GM12878 (cell line): ENCODE measurements around the gene SLC49A4. TPM values are rescaled to one million over a fixed set of nuclear protein-coding genes. Genes with fewer than 3 reads are reported as not detected.
A peak's percentile ranks its signal among the peaks of the same experiment; 100 is the strongest.

Source experiments
- ATAC-seq: fragments of 200-7000 bp; cut with Tn5 transposase; 3 replicates; pipeline ENCODE4 v1.9.1; 2020; ENCODE audit warnings: mild to moderate bottlenecking, moderate library complexity
- BruUV-seq: library from RNA; stranded (reverse); fragments of 400-500 nt; replicated peaks from 2 replicates; lab custom pipeline; 2021; lab: Mats Ljungman, UMichigan
- CTCF ChIA-PET: fragments of 300-600 bp; sonication (Branson Sonifier 250); formaldehyde crosslinking; extraction: SDS; loops from one replicate; lab custom pipeline; 2021; ENCODE audit warnings: inconsistent platforms; lab: Yijun Ruan, JAX
- POLR2A ChIA-PET: fragments of 350-600 bp; formaldehyde crosslinking; extraction: SDS; loops from one replicate; lab custom pipeline; 2021; ENCODE audit warnings: inconsistent platforms; lab: Charles Lee
- RAD21 ChIA-PET: fragments of 300-600 bp; sonication (Branson Sonifier 250); formaldehyde crosslinking; loops from one replicate; lab custom pipeline; 2023; ENCODE audit warnings: antibody characterized with exemption; ENCODE audit not compliant: unreplicated experiment; lab: Charles Lee
- SMC1A ChIA-PET: fragments of 300-600 bp; sonication (Branson Sonifier 250); formaldehyde crosslinking; loops from one replicate; lab custom pipeline; 2023; ENCODE audit not compliant: unreplicated experiment, uncharacterized antibody; lab: Charles Lee
- DNase-seq: peaks from one replicate; pipeline ENCODE4 v3.0.0-alpha.2; 2011; ENCODE audit warnings: low read depth, low spot score
- FAIRE-seq: peaks from 3 replicates; lab custom pipeline; 2011; peaks lifted over from hg19 to GRCh38; lab: Jason Lieb, UNC
- H2AFZ ChIP-seq: 2 replicates; pipeline ENCODE4 v1.6.0; 2011; ENCODE audit warnings: low read depth, low read length, control low read depth; ENCODE audit not compliant: control insufficient read depth
- H3K27ac ChIP-seq: 2 replicates; pipeline ENCODE4 v1.5.1; 2011; ENCODE audit warnings: control low read depth; ENCODE audit not compliant: control insufficient read depth, insufficient read depth
- H3K27me3 ChIP-seq, 2 experiments: replicated peaks in 1 of 2; 2 replicates each; pipeline versions ENCODE4 v1.6.0 to v1.6.1; 2011; ENCODE audit warnings: low read length in 1 of 2; ENCODE audit not compliant: control insufficient read depth in 2 of 2, insufficient read depth in 2 of 2
- H3K36me3 ChIP-seq, 2 experiments: 2 replicates each; pipeline ENCODE4 v1.5.1; 2011; ENCODE audit warnings: low read length in 1 of 2; ENCODE audit not compliant: control insufficient read depth in 2 of 2, insufficient read depth in 2 of 2
- H3K4me1 ChIP-seq: 2 replicates; pipeline ENCODE4 v1.6.1; 2011; ENCODE audit warnings: mild to moderate bottlenecking, low read length, moderate library complexity, mixed read lengths; ENCODE audit not compliant: control insufficient read depth, insufficient read depth
- H3K4me2 ChIP-seq: 2 replicates; pipeline ENCODE4 v1.6.0; 2011; ENCODE audit warnings: control low read depth; ENCODE audit not compliant: control insufficient read depth, insufficient read depth
- H3K4me3 ChIP-seq: fragments of 200-600 bp; sonication (generic); 2 replicates; pipeline ENCODE4 v1.5.1; 2016
- H3K79me2 ChIP-seq: 2 replicates; pipeline ENCODE4 v1.6.0; 2011; ENCODE audit warnings: low read length; ENCODE audit not compliant: control insufficient read depth, insufficient read depth
- H3K9ac ChIP-seq: 2 replicates; pipeline ENCODE4 v1.8.0; 2011; ENCODE audit warnings: low read length, control low read depth, mixed read lengths; ENCODE audit not compliant: control insufficient read depth, insufficient read depth
- H3K9me3 ChIP-seq: replicated peaks from 3 replicates; pipeline ENCODE4 v1.5.1; 2011; ENCODE audit warnings: mild to moderate bottlenecking, low read length; ENCODE audit not compliant: control insufficient read depth, insufficient read depth
- H4K20me1 ChIP-seq: 2 replicates; pipeline ENCODE4 v1.6.0; 2011; ENCODE audit not compliant: control insufficient read depth, insufficient read depth
- ATF7 ChIP-seq: fragments of 450-650 bp; IDR thresholded peaks from 2 replicates; pipeline ENCODE4 v1.6.1; 2016; ENCODE audit warnings: low read depth, mild to moderate bottlenecking
- BCL11A ChIP-seq: IDR thresholded peaks from 2 replicates; pipeline ENCODE4 v1.6.1; 2011; ENCODE audit warnings: low read depth, low read length
- BRCA1 ChIP-seq: IDR thresholded peaks from 2 replicates; pipeline ENCODE4 v1.6.1; 2011; ENCODE audit warnings: low read depth, low read length, improper control_type of control experiment
- CREB1 ChIP-seq: IDR thresholded peaks from 2 replicates; pipeline ENCODE4 v1.6.1; 2012; ENCODE audit warnings: low read depth, mild to moderate bottlenecking, inconsistent platforms
- CREM ChIP-seq: IDR thresholded peaks from 2 replicates; pipeline ENCODE4 v1.6.1; 2014; ENCODE audit warnings: antibody characterized with exemption, low read depth
- ETV6 ChIP-seq, 2 experiments: fragments of 450-650 bp in 1 of 2; IDR thresholded peaks in 1 of 2; conservative IDR thresholded peaks in 1 of 2; 2 replicates each; pipeline ENCODE4 v1.6.1; 2014; ENCODE audit warnings: antibody characterized with exemption in 1 of 2, borderline replicate concordance in 1 of 2, low read depth in 1 of 2, mild to moderate bottlenecking in 1 of 2, moderate library complexity in 1 of 2
- FOS ChIP-seq: IDR thresholded peaks from 3 replicates; pipeline ENCODE4 v1.6.1; 2011; ENCODE audit warnings: borderline replicate concordance; ENCODE audit not compliant: insufficient read length; ENCODE audit errors: extremely low read depth
- MEF2B ChIP-seq: fragments of 450-650 bp; IDR thresholded peaks from 2 replicates; pipeline ENCODE4 v1.6.1; 2018; ENCODE audit warnings: mild to moderate bottlenecking, moderate library complexity; ENCODE audit not compliant: partially characterized antibody, poor library complexity, severe bottlenecking
- POLR2AphosphoS2 ChIP-seq: IDR thresholded peaks from 2 replicates; pipeline ENCODE4 v1.6.1; 2011; ENCODE audit warnings: low read depth, mild to moderate bottlenecking, low read length, improper control_type of control experiment, moderate library complexity
- RAD51 ChIP-seq: fragments of 450-650 bp; IDR thresholded peaks from 2 replicates; pipeline ENCODE4 v1.6.1; 2016; ENCODE audit warnings: moderate library complexity, mild to moderate bottlenecking, inconsistent platforms
- RFX5 ChIP-seq: IDR thresholded peaks from 2 replicates; pipeline ENCODE4 v1.6.1; 2011; ENCODE audit warnings: low read depth, low read length, improper control_type of control experiment
- SREBF2 ChIP-seq: IDR thresholded peaks from 2 replicates; pipeline ENCODE4 v1.6.1; 2012; ENCODE audit warnings: mild to moderate bottlenecking, low read length
- ZNF217 ChIP-seq: fragments of 450-650 bp; IDR thresholded peaks from 2 replicates; pipeline ENCODE4 v1.6.1; 2017; ENCODE audit warnings: antibody characterized with exemption, mild to moderate bottlenecking
- ZSCAN29 ChIP-seq: fragments of 450-650 bp; IDR thresholded peaks from 2 replicates; pipeline ENCODE4 v1.6.1; 2017; ENCODE audit warnings: mild to moderate bottlenecking, moderate library complexity
- WGBS: methylation state at CpG from one replicate; pipeline ENCODE4 v1.1.6; 2016; ENCODE audit warnings: low lambda C conversion rate; ENCODE audit not compliant: insufficient replicate concordance, insufficient coverage; ENCODE audit errors: missing lambda C conversion rate; 5-methylcytosine and 5-hydroxymethylcytosine counted together
- in situ Hi-C: fragments of 300-500 bp; cut with MboI; formaldehyde crosslinking; loops from 9 replicates; pipeline ENCODE4 v1.14.3; 2018; ENCODE audit warnings: mixed read lengths
- intact Hi-C: fragments of 100-400 bp; cut with micrococcal nuclease; formaldehyde crosslinking; loops from one replicate; pipeline ENCODE4 v1.14.2; 2022; ENCODE audit not compliant: unreplicated experiment
- polyA plus RNA-seq, 11 experiments: library from polyadenylated mRNA; depleted of rRNA in 4 of 11; unstranded in 6 of 11; stranded (reverse) in 5 of 11; fragments of >200 nt; fragmentation: Nextera tagmentation in 4 of 11; fragmentation: Illumina TruSeq in 1 of 11; extraction: Ambion mirVana in 4 of 11; extraction: Trizol in 1 of 11; gene quantifications; 1 replicate in 1 of 11; 2 replicates in 10 of 11; pipeline versions ENCODE4 v1.2.1 to v1.2.3, GENCODE V29; 2011 to 2016; ENCODE audit warnings: inconsistent platforms in 2 of 11, missing spikeins in 2 of 11, low read depth in 1 of 11
- total RNA-seq, 4 experiments: library from RNA; depleted of rRNA in 3 of 4; stranded (reverse); fragments of >200 nt in 3 of 4; fragmentation: Illumina TruSeq in 1 of 4; extraction: Trizol in 1 of 4; gene quantifications; 2 replicates each; pipeline versions ENCODE4 v1.2.1 to v1.2.3, GENCODE V29; 2013 to 2021
- TF ChIP-seq, protein P1 (sequence below): fragments of 450-650 bp; IDR thresholded peaks from 2 replicates; pipeline ENCODE4 v1.6.1; 2016; ENCODE audit warnings: mild to moderate bottlenecking, moderate library complexity, borderline replicate concordance
- TF ChIP-seq, protein P2 (sequence below): fragments of 450-650 bp; IDR thresholded peaks from 2 replicates; pipeline ENCODE4 v1.6.1; 2017; ENCODE audit warnings: mild to moderate bottlenecking, low read depth, inconsistent platforms; ENCODE audit not compliant: poor library complexity, severe bottlenecking
- TF ChIP-seq, protein P3 (sequence below): IDR thresholded peaks from 2 replicates; pipeline ENCODE4 v1.6.1; 2011; ENCODE audit warnings: borderline replicate concordance, low read depth, mild to moderate bottlenecking, moderate library complexity, low read length; ENCODE audit not compliant: insufficient read depth, poor library complexity, severe bottlenecking

SLC49A4 gene
- total and polyA plus RNA-seq, 10 of the 15 experiments (the other 5 are each of a cell fraction or from before 2014, with no cell fraction given), result 0.48 to 2.2 (median 1.4) TPM

DNA sequence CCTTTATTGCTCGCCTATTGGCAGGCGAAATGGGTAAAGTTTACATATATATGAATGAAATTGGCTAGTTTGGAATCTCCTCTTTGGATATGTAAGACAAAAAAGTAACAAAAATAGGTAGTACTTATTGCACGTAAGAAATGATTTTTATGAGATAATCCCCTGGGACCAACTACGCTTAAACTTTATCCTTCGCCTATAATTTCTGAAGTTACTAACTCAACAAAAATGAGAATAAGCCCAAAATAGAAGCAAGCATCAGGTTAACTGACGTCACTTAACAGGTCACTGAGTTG, 438 bp upstream of the SLC49A4 start:
- H3K4me1 ChIP-seq, result no peaks in the 10 kb centered on the region
- POLR2A ChIA-PET, result interaction anchor here (2.0 kb wide), 1 partner anchor 20 kb away, joined by 10 read pairs; no protein-coding TSS in a partner anchor
- no peak for TF ChIP-seq BRCA1
- TF ChIP-seq RAD51, result no peak
- TF ChIP-seq POLR2AphosphoS2, result no peak
- peak; percentile 43; the same call in 1 of the 2 replicates for TF ChIP-seq CREM
- TF ChIP-seq, protein P1, sequence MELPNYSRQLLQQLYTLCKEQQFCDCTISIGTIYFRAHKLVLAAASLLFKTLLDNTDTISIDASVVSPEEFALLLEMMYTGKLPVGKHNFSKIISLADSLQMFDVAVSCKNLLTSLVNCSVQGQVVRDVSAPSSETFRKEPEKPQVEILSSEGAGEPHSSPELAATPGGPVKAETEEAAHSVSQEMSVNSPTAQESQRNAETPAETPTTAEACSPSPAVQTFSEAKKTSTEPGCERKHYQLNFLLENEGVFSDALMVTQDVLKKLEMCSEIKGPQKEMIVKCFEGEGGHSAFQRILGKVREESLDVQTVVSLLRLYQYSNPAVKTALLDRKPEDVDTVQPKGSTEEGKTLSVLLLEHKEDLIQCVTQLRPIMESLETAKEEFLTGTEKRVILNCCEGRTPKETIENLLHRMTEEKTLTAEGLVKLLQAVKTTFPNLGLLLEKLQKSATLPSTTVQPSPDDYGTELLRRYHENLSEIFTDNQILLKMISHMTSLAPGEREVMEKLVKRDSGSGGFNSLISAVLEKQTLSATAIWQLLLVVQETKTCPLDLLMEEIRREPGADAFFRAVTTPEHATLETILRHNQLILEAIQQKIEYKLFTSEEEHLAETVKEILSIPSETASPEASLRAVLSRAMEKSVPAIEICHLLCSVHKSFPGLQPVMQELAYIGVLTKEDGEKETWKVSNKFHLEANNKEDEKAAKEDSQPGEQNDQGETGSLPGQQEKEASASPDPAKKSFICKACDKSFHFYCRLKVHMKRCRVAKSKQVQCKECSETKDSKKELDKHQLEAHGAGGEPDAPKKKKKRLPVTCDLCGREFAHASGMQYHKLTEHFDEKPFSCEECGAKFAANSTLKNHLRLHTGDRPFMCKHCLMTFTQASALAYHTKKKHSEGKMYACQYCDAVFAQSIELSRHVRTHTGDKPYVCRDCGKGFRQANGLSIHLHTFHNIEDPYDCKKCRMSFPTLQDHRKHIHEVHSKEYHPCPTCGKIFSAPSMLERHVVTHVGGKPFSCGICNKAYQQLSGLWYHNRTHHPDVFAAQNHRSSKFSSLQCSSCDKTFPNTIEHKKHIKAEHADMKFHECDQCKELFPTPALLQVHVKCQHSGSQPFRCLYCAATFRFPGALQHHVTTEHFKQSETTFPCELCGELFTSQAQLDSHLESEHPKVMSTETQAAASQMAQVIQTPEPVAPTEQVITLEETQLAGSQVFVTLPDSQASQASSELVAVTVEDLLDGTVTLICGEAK, result no peak
- TF ChIP-seq ZNF217, result no peak
- no peak for TF ChIP-seq RFX5
- TF ChIP-seq, protein P2, sequence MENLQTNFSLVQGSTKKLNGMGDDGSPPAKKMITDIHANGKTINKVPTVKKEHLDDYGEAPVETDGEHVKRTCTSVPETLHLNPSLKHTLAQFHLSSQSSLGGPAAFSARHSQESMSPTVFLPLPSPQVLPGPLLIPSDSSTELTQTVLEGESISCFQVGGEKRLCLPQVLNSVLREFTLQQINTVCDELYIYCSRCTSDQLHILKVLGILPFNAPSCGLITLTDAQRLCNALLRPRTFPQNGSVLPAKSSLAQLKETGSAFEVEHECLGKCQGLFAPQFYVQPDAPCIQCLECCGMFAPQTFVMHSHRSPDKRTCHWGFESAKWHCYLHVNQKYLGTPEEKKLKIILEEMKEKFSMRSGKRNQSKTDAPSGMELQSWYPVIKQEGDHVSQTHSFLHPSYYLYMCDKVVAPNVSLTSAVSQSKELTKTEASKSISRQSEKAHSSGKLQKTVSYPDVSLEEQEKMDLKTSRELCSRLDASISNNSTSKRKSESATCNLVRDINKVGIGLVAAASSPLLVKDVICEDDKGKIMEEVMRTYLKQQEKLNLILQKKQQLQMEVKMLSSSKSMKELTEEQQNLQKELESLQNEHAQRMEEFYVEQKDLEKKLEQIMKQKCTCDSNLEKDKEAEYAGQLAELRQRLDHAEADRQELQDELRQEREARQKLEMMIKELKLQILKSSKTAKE, result peak; percentile 33
- no peak for TF ChIP-seq ETV6 (conservative IDR thresholded peaks at IDR 0.05 in 1 of 2, IDR thresholded peaks at IDR 0.05 in 1 of 2; ENCODE audit: borderline replicate concordance in 1 of 2, low read depth in 1 of 2)
- peak; percentile 90 for TF ChIP-seq ATF7
- no peak for TF ChIP-seq FOS
- peak; percentile 85 for TF ChIP-seq MEF2B
- TF ChIP-seq SREBF2, result no peak
- TF ChIP-seq, protein P3, sequence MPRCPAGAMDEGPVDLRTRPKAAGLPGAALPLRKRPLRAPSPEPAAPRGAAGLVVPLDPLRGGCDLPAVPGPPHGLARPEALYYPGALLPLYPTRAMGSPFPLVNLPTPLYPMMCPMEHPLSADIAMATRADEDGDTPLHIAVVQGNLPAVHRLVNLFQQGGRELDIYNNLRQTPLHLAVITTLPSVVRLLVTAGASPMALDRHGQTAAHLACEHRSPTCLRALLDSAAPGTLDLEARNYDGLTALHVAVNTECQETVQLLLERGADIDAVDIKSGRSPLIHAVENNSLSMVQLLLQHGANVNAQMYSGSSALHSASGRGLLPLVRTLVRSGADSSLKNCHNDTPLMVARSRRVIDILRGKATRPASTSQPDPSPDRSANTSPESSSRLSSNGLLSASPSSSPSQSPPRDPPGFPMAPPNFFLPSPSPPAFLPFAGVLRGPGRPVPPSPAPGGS, result no peak
- no peak for TF ChIP-seq BCL11A
- no peak for TF ChIP-seq ZSCAN29
- TF ChIP-seq CREB1, result peak; percentile 61

More for the DNA sequence above, 438 bp upstream of the SLC49A4 start:
- no peaks in the 10 kb centered on the region for H3K36me3 ChIP-seq
- peak overlapping the region; percentile 93 for H3K4me2 ChIP-seq
- H3K9me3 ChIP-seq, result no peaks in the 10 kb centered on the region
- CTCF ChIA-PET, result interaction anchor here (1.1 to 2.0 kb wide), 3 partner anchors 19 to 115 kb away, joined by 3 to 11 read pairs (median 3); no protein-coding TSS in a partner anchor
- WGBS, result under 1% methylated on average over 6 of the region's 6 CpGs
- H3K9ac ChIP-seq, result peak overlapping the region; percentile 71; the same call in 1 of the 2 replicates
- no peaks in the 10 kb centered on the region for H4K20me1 ChIP-seq
- RAD21 ChIA-PET, result interaction anchor here (1.2 to 1.6 kb wide), 4 partner anchors 18 to 232 kb away, joined by 3 to 13 read pairs (median 5); no protein-coding TSS in a partner anchor
- no peak for DNase-seq
- no peak overlapping the region; the same call in 1 of the 2 replicates for H3K27ac ChIP-seq
- H3K79me2 ChIP-seq, result no peaks in the 10 kb centered on the region; the same call in 1 of the 2 replicates
- no peak for ATAC-seq
- peak overlapping the region; percentile 94 for H2AFZ ChIP-seq
- BruUV-seq, result no TSS peak
- SMC1A ChIA-PET, result interaction anchor here (1.2 to 1.8 kb wide), 2 partner anchors 17 to 38 kb away, joined by 3 to 11 read pairs; no protein-coding TSS in a partner anchor
- H3K4me3 ChIP-seq, result peak overlapping the region; percentile 77
- no peaks in the 10 kb centered on the region for H3K27me3 ChIP-seq
- in situ Hi-C loops, result no loop called here
- FAIRE-seq, result peak; percentile 41
- intact Hi-C loops, result loop anchor here (10.0 kb wide), 1 partner anchor 230 kb away; the partner anchor contains the start of genes DTX3L and PARP9
